Astrocyte (in vitro differentiated cells and primary cell): Measurements from ENCODE around the gene PALLD.

Experiments used
- EZH2 ChIP-seq: IDR thresholded peaks from 2 replicates; pipeline ENCODE4 v1.6.1; 2012; ENCODE audit warnings: mild to moderate bottlenecking, low read length, inconsistent platforms; ENCODE audit not compliant: insufficient read depth
- TF ChIP-seq, protein P1 (sequence below): IDR thresholded peaks from 2 replicates; pipeline ENCODE4 v1.5.1; 2011; ENCODE audit warnings: low read depth, mild to moderate bottlenecking, inconsistent platforms, low read length, moderate library complexity; ENCODE audit not compliant: insufficient read depth

GRCh38 chr4:168841672-168842019, 344.8 kb downstream of the PALLD start:
- TF ChIP-seq EZH2: no peak
- TF ChIP-seq, protein P1, sequence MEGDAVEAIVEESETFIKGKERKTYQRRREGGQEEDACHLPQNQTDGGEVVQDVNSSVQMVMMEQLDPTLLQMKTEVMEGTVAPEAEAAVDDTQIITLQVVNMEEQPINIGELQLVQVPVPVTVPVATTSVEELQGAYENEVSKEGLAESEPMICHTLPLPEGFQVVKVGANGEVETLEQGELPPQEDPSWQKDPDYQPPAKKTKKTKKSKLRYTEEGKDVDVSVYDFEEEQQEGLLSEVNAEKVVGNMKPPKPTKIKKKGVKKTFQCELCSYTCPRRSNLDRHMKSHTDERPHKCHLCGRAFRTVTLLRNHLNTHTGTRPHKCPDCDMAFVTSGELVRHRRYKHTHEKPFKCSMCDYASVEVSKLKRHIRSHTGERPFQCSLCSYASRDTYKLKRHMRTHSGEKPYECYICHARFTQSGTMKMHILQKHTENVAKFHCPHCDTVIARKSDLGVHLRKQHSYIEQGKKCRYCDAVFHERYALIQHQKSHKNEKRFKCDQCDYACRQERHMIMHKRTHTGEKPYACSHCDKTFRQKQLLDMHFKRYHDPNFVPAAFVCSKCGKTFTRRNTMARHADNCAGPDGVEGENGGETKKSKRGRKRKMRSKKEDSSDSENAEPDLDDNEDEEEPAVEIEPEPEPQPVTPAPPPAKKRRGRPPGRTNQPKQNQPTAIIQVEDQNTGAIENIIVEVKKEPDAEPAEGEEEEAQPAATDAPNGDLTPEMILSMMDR: no peak
